ENCODE results near the gene MSRB1.

MSRB1 gene

GRCh38 chr16:1911467-1912214, 31.4 kb downstream of the MSRB1 start:
- H3K4me3 ChIP-seq (replicated peaks; ENCODE audit: low read depth, low read length), result no peak overlapping the region
- H3K27me3 ChIP-seq (replicated peaks; ENCODE audit: control insufficient read depth, insufficient read depth, low read length), result peaks cover under 1% of the 10 kb centered on the region; the same call in 1 of the 2 replicates
- no peak for DNase-seq (ENCODE audit: extremely low read depth, insufficient read length)
- H3K36me3 ChIP-seq (ENCODE audit: control insufficient read depth, insufficient read depth, low read length), result no peaks in the 10 kb centered on the region
- no peak for TF ChIP-seq CTCF (IDR thresholded peaks at IDR 0.05; ENCODE audit: insufficient read depth, low read length, poor library complexity, severe bottlenecking)

DNA sequence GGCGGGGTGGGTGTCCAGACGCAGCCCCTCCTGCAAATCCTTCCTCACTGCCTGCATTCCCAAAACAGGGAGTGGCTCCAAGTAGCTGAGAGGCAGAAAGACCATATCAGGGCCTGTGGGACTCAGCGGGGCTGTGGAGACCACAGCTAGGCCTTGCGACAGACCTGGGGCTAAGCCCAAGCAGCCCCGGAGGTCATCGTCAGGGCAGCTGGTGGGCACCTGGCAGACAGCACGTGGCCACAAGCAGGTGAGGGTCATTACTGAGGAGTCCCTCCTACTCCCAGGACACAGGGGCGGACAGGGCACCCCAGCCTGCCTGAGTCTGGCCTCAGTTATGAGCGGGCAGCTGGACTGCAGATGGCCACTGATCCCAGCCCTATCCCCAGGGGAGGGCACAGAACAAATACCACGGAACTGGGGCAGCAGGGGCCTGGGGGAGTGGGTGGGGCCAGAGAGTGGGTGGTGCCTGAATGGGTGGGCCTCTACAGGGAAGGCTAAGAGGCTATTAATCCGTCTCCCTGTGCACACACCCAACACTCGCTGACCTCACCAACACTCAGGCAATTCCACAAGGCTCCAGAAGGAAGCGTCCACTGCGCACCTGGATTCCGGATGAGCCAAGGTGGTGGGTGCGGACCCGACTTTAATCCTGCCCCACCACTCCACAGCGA, 33.3 kb downstream of the MSRB1 start:
- Histone ChIP-seq H3K27me3 (replicated peaks; ENCODE audit: control insufficient read depth, insufficient read depth, low read length) (peaks cover 1% of the 10 kb centered on the region; the same call in 1 of the 2 replicates), H3K36me3 (ENCODE audit: control insufficient read depth, insufficient read depth, low read length) (no peaks in the 10 kb centered on the region), H3K4me3 (replicated peaks; ENCODE audit: low read depth, low read length) (no peak overlapping the region)
- DNase-seq (ENCODE audit: extremely low read depth, insufficient read length), result no peak
- no peak for TF ChIP-seq CTCF (IDR thresholded peaks at IDR 0.05; ENCODE audit: insufficient read depth, low read length, poor library complexity, severe bottlenecking)

- H3K4me3 ChIP-seq (replicated peaks; ENCODE audit: low read depth, low read length), result no peak overlapping the region
- no peak for TF ChIP-seq CTCF (IDR thresholded peaks at IDR 0.05; ENCODE audit: insufficient read depth, low read length, poor library complexity, severe bottlenecking)
- no peak for DNase-seq (ENCODE audit: extremely low read depth, insufficient read length)
- no peaks in the 10 kb centered on the region for H3K36me3 ChIP-seq (ENCODE audit: control insufficient read depth, insufficient read depth, low read length)
- H3K27me3 ChIP-seq (replicated peaks; ENCODE audit: control insufficient read depth, insufficient read depth, low read length), result peaks cover 1% of the 10 kb centered on the region; the same call in 1 of the 2 replicates
Measured at GRCh38 chr16:1908983-1909382, 34.0 kb downstream of the MSRB1 start.

- H3K36me3 ChIP-seq (ENCODE audit: control insufficient read depth, insufficient read depth, low read length), result no peaks in the 10 kb centered on the region
- DNase-seq (ENCODE audit: extremely low read depth, insufficient read length), result no peak
- H3K27me3 ChIP-seq (replicated peaks; ENCODE audit: control insufficient read depth, insufficient read depth, low read length), result peaks cover 1% of the 10 kb centered on the region; the same call in 1 of the 2 replicates
- H3K4me3 ChIP-seq (replicated peaks; ENCODE audit: low read depth, low read length), result no peak overlapping the region
- no peak for TF ChIP-seq CTCF (IDR thresholded peaks at IDR 0.05; ENCODE audit: insufficient read depth, low read length, poor library complexity, severe bottlenecking)
Measured at GRCh38 chr16:1908184-1908583, 34.8 kb downstream of the MSRB1 start.

- no peak overlapping the region for H3K4me3 ChIP-seq (replicated peaks; ENCODE audit: low read depth, low read length)
- TF ChIP-seq CTCF (IDR thresholded peaks at IDR 0.05; ENCODE audit: insufficient read depth, low read length, poor library complexity, severe bottlenecking), result no peak
- peaks cover 1% of the 10 kb centered on the region; the same call in 1 of the 2 replicates for H3K27me3 ChIP-seq (replicated peaks; ENCODE audit: control insufficient read depth, insufficient read depth, low read length)
- DNase-seq (ENCODE audit: extremely low read depth, insufficient read length), result no peak
- H3K36me3 ChIP-seq (ENCODE audit: control insufficient read depth, insufficient read depth, low read length), result no peaks in the 10 kb centered on the region
Measured at GRCh38 chr16:1907226-1907860, 35.7 kb downstream of the MSRB1 start.
